Activated T-helper 1 cell treated with anti-CD3 and anti-CD28 coated beads, Interleukin-12 subunit alpha, Interleukin-12 subunit beta, Interleukin-2, Interleukin-4 antibody, amounts not matched to agents 30 ng/mL and 10 ng/mL and 1 ng/mL, durations not matched to agents 14 hours and 24 hours and 36 hours (primary cell): ENCODE results near the gene FILIP1L. TPM values are rescaled to one million over a fixed set of nuclear protein-coding genes. Genes with fewer than 3 reads are reported as not detected.

ENCODE experiments used
- DNase-seq: peaks from one replicate; pipeline ENCODE4 v3.0.0; 2021; ENCODE audit warnings: low spot score
- H3K27ac Mint-ChIP-seq: one replicate; pipeline ENCODE4 v1.8.0; 2021; ENCODE audit warnings: mild to moderate bottlenecking, mixed read lengths
- H3K27me3 Mint-ChIP-seq: one replicate; pipeline ENCODE4 v1.8.0; 2022; ENCODE audit warnings: mild to moderate bottlenecking, moderate library complexity, mixed read lengths; ENCODE audit not compliant: insufficient read depth
- H3K36me3 Mint-ChIP-seq: one replicate; pipeline ENCODE4 v1.8.0; 2021; ENCODE audit warnings: low read depth, mixed read lengths
- H3K4me1 Mint-ChIP-seq: one replicate; pipeline ENCODE4 v1.8.0; 2021; ENCODE audit warnings: low read depth, mixed read lengths
- H3K4me3 Mint-ChIP-seq: one replicate; pipeline ENCODE4 v1.8.0; 2021; ENCODE audit warnings: mild to moderate bottlenecking, moderate library complexity, mixed read lengths
- H3K9me3 Mint-ChIP-seq: one replicate; pipeline ENCODE4 v1.8.0; 2021; ENCODE audit warnings: mixed read lengths
- intact Hi-C: fragments of 100-400 bp; cut with micrococcal nuclease; formaldehyde crosslinking; loops from one replicate; pipeline ENCODE4 v1.15.1; 2024
- total RNA-seq: library from RNA; stranded (reverse); gene quantifications from 2 replicates; pipeline ENCODE4 v1.2.3, GENCODE V29; 2022

The FILIP1L gene
- total RNA-seq, 1 donor from 2014 or later: 2.9 TPM

GRCh38 chr3:99972380-99973104 is 141.8 kb downstream of the FILIP1L start:
- H3K27me3 Mint-ChIP-seq: no peaks in the 10 kb centered on the region

DNA sequence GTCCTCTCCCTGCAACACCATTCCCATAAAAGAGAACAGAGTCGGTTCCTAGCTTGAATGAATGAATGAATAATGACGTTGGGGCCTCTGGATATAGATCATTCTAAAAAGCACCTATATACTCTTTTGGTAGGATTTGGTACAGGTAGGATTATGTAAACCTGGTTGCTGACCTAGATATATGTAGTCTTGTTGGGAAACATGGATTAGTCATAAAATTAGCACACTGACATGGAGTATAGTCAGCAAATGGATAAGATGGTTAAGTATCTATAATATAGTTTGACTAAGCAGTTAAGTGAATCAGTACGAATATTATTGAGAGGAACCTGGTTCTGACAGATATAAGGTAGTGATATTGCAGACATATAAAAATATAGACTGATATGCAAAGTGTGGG is 142.5 kb downstream of the FILIP1L start:
- H3K27ac Mint-ChIP-seq: no peak overlapping the region
- H3K36me3 Mint-ChIP-seq: no peaks in the 10 kb centered on the region
- H3K4me1 Mint-ChIP-seq: peaks cover 28% of the 10 kb centered on the region
- no peak overlapping the region for H3K4me3 Mint-ChIP-seq
- no peaks in the 10 kb centered on the region for H3K9me3 Mint-ChIP-seq
- no peaks in the 10 kb centered on the region for H3K27me3 Mint-ChIP-seq
- DNase-seq: no peak
- intact Hi-C loops: no loop called here

More at GRCh38 chr3:99972380-99973104, 141.8 kb downstream of the FILIP1L start:
- intact Hi-C loops: no loop called here
- H3K4me3 Mint-ChIP-seq: no peak overlapping the region
- H3K4me1 Mint-ChIP-seq: peaks cover 28% of the 10 kb centered on the region
- H3K9me3 Mint-ChIP-seq: no peaks in the 10 kb centered on the region
- no peaks in the 10 kb centered on the region for H3K36me3 Mint-ChIP-seq
- no peak for DNase-seq
- no peak overlapping the region for H3K27ac Mint-ChIP-seq

- Mint-ChIP-seq H3K4me3 (no peak overlapping the region), H3K27me3 (no peaks in the 10 kb centered on the region), H3K9me3 (no peaks in the 10 kb centered on the region), H3K27ac (no peak overlapping the region), H3K4me1 (peaks cover 29% of the 10 kb centered on the region), H3K36me3 (no peaks in the 10 kb centered on the region)
- no peak for DNase-seq
- intact Hi-C loops: no loop called here
These were observed 144.1 kb downstream of the FILIP1L start for GRCh38 chr3:99970198-99970597.

DNA sequence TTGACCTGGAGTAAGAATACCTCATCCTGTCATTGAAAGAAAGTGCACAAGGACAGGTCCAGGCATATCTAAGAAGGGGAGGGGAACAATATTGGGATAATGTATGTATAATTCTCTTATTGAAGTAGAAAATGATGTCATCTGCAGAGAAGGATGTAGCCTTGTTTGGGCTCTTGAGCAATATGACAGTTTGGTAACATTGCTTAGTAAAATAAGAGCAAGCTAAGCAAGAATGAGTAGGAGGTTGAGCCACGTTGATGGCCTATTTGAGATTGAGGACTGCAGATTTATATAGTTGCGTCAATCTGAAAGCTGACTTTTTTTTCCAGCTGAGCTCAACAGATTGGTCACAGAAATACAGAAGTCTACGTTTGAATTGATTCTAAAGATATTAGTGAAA is 145.2 kb downstream of the FILIP1L start:
- Mint-ChIP-seq H3K36me3 (no peaks in the 10 kb centered on the region), H3K4me3 (no peak overlapping the region), H3K4me1 (peaks cover 37% of the 10 kb centered on the region), H3K9me3 (no peaks in the 10 kb centered on the region), H3K27ac (no peak overlapping the region), H3K27me3 (no peaks in the 10 kb centered on the region)
- no peak for DNase-seq
- intact Hi-C loops: loop anchor here (5.0 kb wide), 1 partner anchor 112 kb away; no protein-coding TSS in a partner anchor

DNA sequence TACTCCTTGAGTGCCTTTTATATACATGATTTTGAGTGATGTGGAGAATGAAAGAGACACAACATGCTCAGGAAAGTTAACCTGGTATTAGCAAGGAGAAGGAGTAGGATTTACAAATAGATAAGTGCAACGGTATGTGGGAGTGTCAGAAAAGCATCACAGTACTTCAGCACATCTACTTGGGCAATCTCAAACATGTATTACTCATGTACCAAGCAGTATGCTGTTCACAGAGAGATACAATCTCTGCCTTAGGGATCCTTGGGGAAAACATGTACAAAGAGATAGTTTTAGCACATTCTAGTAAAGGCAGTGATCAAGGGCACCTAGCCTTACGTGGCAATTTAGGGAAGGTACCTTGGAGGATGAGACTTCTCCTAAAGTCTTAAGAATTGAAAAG is 146.5 kb downstream of the FILIP1L start:
- no peak overlapping the region for H3K27ac Mint-ChIP-seq
- H3K4me1 Mint-ChIP-seq: peaks cover 36% of the 10 kb centered on the region

GRCh38 chr3:99966662-99967416 is 147.5 kb downstream of the FILIP1L start:
- peaks cover 37% of the 10 kb centered on the region for H3K4me1 Mint-ChIP-seq
- H3K36me3 Mint-ChIP-seq: no peaks in the 10 kb centered on the region
- no peaks in the 10 kb centered on the region for H3K9me3 Mint-ChIP-seq
- H3K4me3 Mint-ChIP-seq: no peak overlapping the region
- no peaks in the 10 kb centered on the region for H3K27me3 Mint-ChIP-seq
- intact Hi-C loops: loop anchor here (5.0 kb wide), 1 partner anchor 110 kb away; no protein-coding TSS in a partner anchor
- DNase-seq: no peak
- no peak overlapping the region for H3K27ac Mint-ChIP-seq

More for the DNA sequence above, 146.5 kb downstream of the FILIP1L start:
- intact Hi-C loops: loop anchor here (5.0 kb wide), 1 partner anchor 110 kb away; no protein-coding TSS in a partner anchor
- no peak for DNase-seq
- Mint-ChIP-seq H3K9me3 (no peaks in the 10 kb centered on the region), H3K36me3 (no peaks in the 10 kb centered on the region), H3K4me3 (no peak overlapping the region), H3K27me3 (no peaks in the 10 kb centered on the region)

DNA sequence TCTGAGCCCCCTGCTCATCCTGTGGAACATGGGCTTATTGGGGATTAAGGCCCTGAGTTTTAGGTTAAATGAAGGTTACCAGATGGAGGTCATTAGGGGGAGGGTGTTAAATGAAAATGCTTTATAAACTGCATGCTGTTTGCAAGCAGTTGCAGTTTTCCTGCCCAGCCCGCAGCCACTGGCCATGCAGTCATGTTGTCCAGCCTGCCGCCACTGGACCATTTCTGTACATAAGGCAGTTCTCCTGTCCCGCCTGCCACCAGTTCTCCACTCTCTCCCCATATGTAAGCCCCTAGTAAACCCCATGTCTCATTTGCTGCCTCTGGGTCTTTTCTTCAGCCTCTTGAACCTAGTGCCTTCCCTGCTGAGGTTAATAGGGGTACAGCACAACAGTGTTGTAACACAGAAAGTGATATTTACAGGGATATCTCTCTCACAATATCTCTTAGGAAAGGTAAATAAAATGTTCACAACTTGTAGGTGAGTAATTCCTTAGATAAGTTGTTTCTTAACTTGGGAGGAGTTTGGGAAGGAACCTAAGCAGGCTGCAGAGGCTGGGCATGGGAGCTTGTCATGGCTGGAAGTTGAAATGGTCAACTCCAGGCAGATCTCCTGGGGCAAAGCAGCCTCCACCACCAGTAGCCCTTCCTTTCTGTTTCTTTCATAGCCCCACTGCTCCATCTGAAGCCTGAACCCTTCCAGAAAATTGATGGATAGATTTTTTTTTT is 148.5 kb downstream of the FILIP1L start:
- intact Hi-C loops: loop anchor here (5.0 kb wide), 1 partner anchor 109 kb away; no protein-coding TSS in a partner anchor
- no peak overlapping the region for H3K4me3 Mint-ChIP-seq
- H3K27me3 Mint-ChIP-seq: no peaks in the 10 kb centered on the region
- no peak for DNase-seq
- no peak overlapping the region for H3K27ac Mint-ChIP-seq
- no peaks in the 10 kb centered on the region for H3K36me3 Mint-ChIP-seq
- no peaks in the 10 kb centered on the region for H3K9me3 Mint-ChIP-seq
- peaks cover 38% of the 10 kb centered on the region for H3K4me1 Mint-ChIP-seq

DNA sequence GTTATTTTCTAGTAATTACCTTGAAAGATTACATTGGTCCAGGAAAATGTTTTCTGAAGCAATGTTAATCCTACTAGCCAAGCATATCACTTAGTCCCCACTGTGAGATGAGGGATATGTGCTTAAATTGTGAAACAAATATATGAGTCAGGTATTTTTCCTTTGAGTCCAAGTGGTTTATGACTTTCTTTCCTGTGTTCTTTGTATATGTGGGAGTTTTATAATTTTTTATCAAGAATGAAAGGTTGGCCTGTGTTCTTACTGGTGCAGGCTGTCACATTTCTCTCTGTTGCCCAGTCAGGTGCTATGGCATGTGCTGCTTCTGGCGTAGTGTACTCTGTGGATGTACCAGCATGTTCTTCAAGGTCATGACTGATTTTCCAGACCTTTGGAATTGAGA is 149.2 kb downstream of the FILIP1L start:
- no peak for DNase-seq
- H3K36me3 Mint-ChIP-seq: no peaks in the 10 kb centered on the region
- no peaks in the 10 kb centered on the region for H3K9me3 Mint-ChIP-seq
- no peak overlapping the region for H3K4me3 Mint-ChIP-seq
- intact Hi-C loops: loop anchor here (5.0 kb wide), 1 partner anchor 108 kb away; no protein-coding TSS in a partner anchor
- H3K27ac Mint-ChIP-seq: no peak overlapping the region
- no peaks in the 10 kb centered on the region for H3K27me3 Mint-ChIP-seq
- peaks cover 30% of the 10 kb centered on the region for H3K4me1 Mint-ChIP-seq

GRCh38 chr3:99962703-99963102 is 151.6 kb downstream of the FILIP1L start:
- Mint-ChIP-seq H3K9me3 (no peaks in the 10 kb centered on the region), H3K4me1 (peaks cover 16% of the 10 kb centered on the region), H3K27me3 (no peaks in the 10 kb centered on the region), H3K27ac (no peak overlapping the region), H3K4me3 (no peak overlapping the region), H3K36me3 (no peaks in the 10 kb centered on the region)
- DNase-seq: no peak
- intact Hi-C loops: loop anchor here (5.0 kb wide), 1 partner anchor 80 kb away; no protein-coding TSS in a partner anchor

DNA sequence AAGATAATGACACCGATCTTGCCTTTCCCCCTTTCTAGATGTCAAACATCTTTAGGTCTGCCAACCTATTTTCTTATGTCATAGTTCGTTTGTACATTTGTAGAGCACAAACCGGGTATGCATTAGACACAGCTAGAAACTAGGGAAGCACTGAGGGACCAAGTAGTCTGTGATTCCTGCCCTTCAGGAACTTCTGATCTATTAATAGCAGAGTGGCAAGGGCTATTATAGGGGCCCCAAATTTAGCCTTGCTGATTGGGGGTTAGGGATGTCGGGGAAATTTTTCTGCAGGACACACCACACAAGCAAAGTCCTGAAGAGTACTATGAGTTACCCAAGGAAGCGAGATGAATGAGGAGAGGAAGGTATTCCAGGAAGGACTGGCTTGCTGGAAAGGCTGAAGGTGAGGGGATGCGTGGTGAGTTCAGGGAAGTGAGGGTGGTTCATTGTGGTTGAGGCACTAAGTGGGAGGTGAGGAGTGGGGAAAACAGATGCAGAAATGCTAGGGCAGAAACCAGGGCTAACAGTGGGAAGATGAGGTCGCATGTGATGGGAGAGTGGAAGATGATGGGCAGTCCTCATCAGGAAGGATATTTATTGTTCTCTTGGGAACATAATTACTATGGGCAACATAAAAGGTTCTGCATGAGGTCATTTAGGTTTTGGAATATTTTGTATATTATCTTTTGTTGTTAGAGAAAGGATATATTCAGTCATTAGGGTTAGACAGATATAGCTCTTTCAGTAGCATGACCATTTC is 152.4 kb downstream of the FILIP1L start:
- DNase-seq: no peak
- H3K27me3 Mint-ChIP-seq: no peaks in the 10 kb centered on the region
- H3K4me3 Mint-ChIP-seq: no peak overlapping the region
- no peak overlapping the region for H3K27ac Mint-ChIP-seq
- peaks cover 16% of the 10 kb centered on the region for H3K4me1 Mint-ChIP-seq
- no peaks in the 10 kb centered on the region for H3K9me3 Mint-ChIP-seq
- intact Hi-C loops: loop anchor here (5.0 kb wide), 1 partner anchor 80 kb away; no protein-coding TSS in a partner anchor
- no peaks in the 10 kb centered on the region for H3K36me3 Mint-ChIP-seq

GRCh38 chr3:99960941-99961340 is 153.4 kb downstream of the FILIP1L start:
- Mint-ChIP-seq H3K27ac (no peak overlapping the region), H3K36me3 (no peaks in the 10 kb centered on the region), H3K27me3 (no peaks in the 10 kb centered on the region), H3K4me3 (no peak overlapping the region), H3K4me1 (peaks cover 16% of the 10 kb centered on the region), H3K9me3 (no peaks in the 10 kb centered on the region)
- DNase-seq: no peak
- intact Hi-C loops: loop anchor here (5.0 kb wide), 1 partner anchor 79 kb away; no protein-coding TSS in a partner anchor
